GM12875 (cell line): Measurements from ENCODE around the gene YDJC.

Experiments
- H3K4me3 ChIP-seq: one replicate; pipeline ENCODE4 v1.5.1; 2011; ENCODE audit warnings: low read depth, low read length, control low read depth
- CTCF ChIP-seq: IDR thresholded peaks from 2 replicates; pipeline ENCODE4 v1.5.1; 2011; ENCODE audit warnings: low read depth, mild to moderate bottlenecking, control low read depth, inconsistent platforms, low read length, moderate library complexity, borderline replicate concordance; ENCODE audit not compliant: insufficient read depth

YDJC gene

GRCh38 chr22:21659864-21660525 lies 30.2 kb upstream of the YDJC start:
- TF ChIP-seq CTCF = no peak
- no peak overlapping the region for H3K4me3 ChIP-seq

GRCh38 chr22:21657360-21658032 lies 27.7 kb upstream of the YDJC start:
- peak overlapping the region; percentile 50 for H3K4me3 ChIP-seq
- TF ChIP-seq CTCF = peak; percentile 39

- TF ChIP-seq CTCF = no peak
- H3K4me3 ChIP-seq = peak overlapping the region; percentile 50
These were observed 27.2 kb upstream of the YDJC start for GRCh38 chr22:21657020-21657359.

GRCh38 chr22:21652547-21653545 lies 23.0 kb upstream of the YDJC start:
- TF ChIP-seq CTCF = peak; percentile 29; the same call in 1 of the 2 replicates
- peak overlapping the region; percentile 95 for H3K4me3 ChIP-seq

GRCh38 chr22:21652010-21652546 lies 22.3 kb upstream of the YDJC start:
- peak overlapping the region; percentile 95 for H3K4me3 ChIP-seq
- TF ChIP-seq CTCF = no peak

- peak overlapping the region; percentile 95 for H3K4me3 ChIP-seq
- no peak for TF ChIP-seq CTCF
These were observed 21.7 kb upstream of the YDJC start for GRCh38 chr22:21651521-21652009.
